Measurements from ENCODE around the gene ATL2. TPM values are rescaled to one million over a fixed set of nuclear protein-coding genes. Genes with fewer than 3 reads are reported as not detected.

The ATL2 gene
- polyA plus RNA-seq, 3 donors: 7.8 to 28.3 (median 10.8) TPM

- no peaks in the 10 kb centered on the region for H4K20me1 ChIP-seq (ENCODE audit: insufficient read depth, low read length)
- no peak for TF ChIP-seq CTCF (IDR thresholded peaks at IDR 0.05)
- H3K36me3 Mint-ChIP-seq: peaks cover 4 to 10% of the 10 kb centered on the region in 2 donors
- H3K9ac ChIP-seq (ENCODE audit: insufficient read depth, low read length, poor library complexity, severe bottlenecking): no peak overlapping the region
- H3K4me1 Mint-ChIP-seq: peaks cover 19% of the 10 kb centered on the region
- H3K9me3 ChIP-seq (replicated peaks in 1 of 2; ENCODE audit: control insufficient read depth in 1 of 2, insufficient read depth in 1 of 2, low read length in 2 of 2): peaks cover 0 to 4% of the 10 kb centered on the region in 2 donors
- H3K36me3 ChIP-seq (replicated peaks in 1 of 2; ENCODE audit: control insufficient read depth in 1 of 2, insufficient read depth in 2 of 2, low read length in 2 of 2): no peaks in the 10 kb centered on the region
- no peak overlapping the region for H3K4me3 ChIP-seq (replicated peaks in 1 of 3; ENCODE audit: low read depth in 2 of 3, low read length in 3 of 3)
- no peak overlapping the region for H2AFZ ChIP-seq (ENCODE audit: insufficient read depth, low read depth, low read length, poor library complexity, severe bottlenecking)
- intact Hi-C loops (cut with micrococcal nuclease): loop anchor here (5.0 to 10.0 kb wide), 4 partner anchors 194 to 879 kb away; partner anchors contain the start of gene CYP1B1 (in 1 of the 2)
- no peak for DNase-seq
- H3K27me3 ChIP-seq (ENCODE audit: control insufficient read depth in 2 of 2, insufficient read depth in 2 of 2, low read length in 2 of 2): no peaks in the 10 kb centered on the region
- H3K4me2 ChIP-seq (replicated peaks; ENCODE audit: extremely low read depth, low read length, poor library complexity, severe bottlenecking): no peak overlapping the region
- no peak overlapping the region for H3K27ac Mint-ChIP-seq
- H3K9me3 Mint-ChIP-seq: peaks cover 0 to 11% (median 4%) of the 10 kb centered on the region in 7 donors
- 67% methylated on average over 1 of the region's 3 CpGs for WGBS (ENCODE audit: insufficient coverage)
- no peaks in the 10 kb centered on the region for H3K79me2 ChIP-seq (ENCODE audit: insufficient read depth, low read length)
- no peak overlapping the region for H3K27ac ChIP-seq (ENCODE audit: low read depth in 1 of 2, low read length in 2 of 2)
- H3K27me3 Mint-ChIP-seq (ENCODE audit: low read depth in 3 of 3): peaks cover 0 to 2% (median 0%) of the 10 kb centered on the region in 3 donors
- H3K4me1 ChIP-seq (ENCODE audit: control insufficient read depth in 1 of 2, insufficient read depth in 2 of 2, low read length in 2 of 2): peaks cover 9 to 20% of the 10 kb centered on the region in 2 donors
- no peak overlapping the region for H3K4me3 Mint-ChIP-seq
Measured at GRCh38 chr2:38271697-38272096, 105.4 kb downstream of the ATL2 start.

GRCh38 chr2:38269421-38269820 lies 107.7 kb downstream of the ATL2 start:
- peaks cover 30 to 38% of the 10 kb centered on the region in 2 donors for H3K4me1 ChIP-seq (ENCODE audit: control insufficient read depth in 1 of 2, insufficient read depth in 2 of 2, low read length in 2 of 2)
- peaks cover 38% of the 10 kb centered on the region for H3K4me1 Mint-ChIP-seq
- peaks cover 0 to 9% of the 10 kb centered on the region in 2 donors for H3K9me3 ChIP-seq (replicated peaks in 1 of 2; ENCODE audit: control insufficient read depth in 1 of 2, insufficient read depth in 1 of 2, low read length in 2 of 2)
- H3K27me3 Mint-ChIP-seq (ENCODE audit: low read depth in 3 of 3): peaks cover 0 to 2% (median 0%) of the 10 kb centered on the region in 3 donors
- no peaks in the 10 kb centered on the region for H3K27me3 ChIP-seq (ENCODE audit: control insufficient read depth in 2 of 2, insufficient read depth in 2 of 2, low read length in 2 of 2)
- H3K4me3 ChIP-seq (replicated peaks in 1 of 3; ENCODE audit: low read depth in 2 of 3, low read length in 3 of 3): no peak overlapping the region
- no peak overlapping the region for H3K4me3 Mint-ChIP-seq
- no peak overlapping the region for H3K9ac ChIP-seq (ENCODE audit: insufficient read depth, low read length, poor library complexity, severe bottlenecking)
- H3K9me3 Mint-ChIP-seq: peaks cover 0 to 15% (median 7%) of the 10 kb centered on the region in 7 donors
- no peaks in the 10 kb centered on the region for H3K79me2 ChIP-seq (ENCODE audit: insufficient read depth, low read length)
- no peaks in the 10 kb centered on the region for H3K36me3 ChIP-seq (replicated peaks in 1 of 2; ENCODE audit: control insufficient read depth in 1 of 2, insufficient read depth in 2 of 2, low read length in 2 of 2)
- H2AFZ ChIP-seq (ENCODE audit: insufficient read depth, low read depth, low read length, poor library complexity, severe bottlenecking): no peak overlapping the region
- no peaks in the 10 kb centered on the region for H4K20me1 ChIP-seq (ENCODE audit: insufficient read depth, low read length)
- no peak overlapping the region for H3K27ac Mint-ChIP-seq
- DNase-seq: peak in 2 of 3 donors; percentile 16 to 40
- H3K4me2 ChIP-seq (replicated peaks; ENCODE audit: extremely low read depth, low read length, poor library complexity, severe bottlenecking): no peak overlapping the region
- no peak for TF ChIP-seq CTCF (IDR thresholded peaks at IDR 0.05)
- intact Hi-C loops (cut with micrococcal nuclease): loop anchor here in 1 of 2 donors (10.0 kb wide), 1 partner anchor 105 kb away; no protein-coding TSS in a partner anchor
- H3K27ac ChIP-seq (ENCODE audit: low read depth in 1 of 2, low read length in 2 of 2): no peak overlapping the region
- no CpG with 5 or more reads among the region's 1 CpG for WGBS (ENCODE audit: insufficient coverage)
- H3K36me3 Mint-ChIP-seq: peaks cover 8 to 13% of the 10 kb centered on the region in 2 donors
